ENCODE measurements around the gene KTN1. TPM values are rescaled to one million over a fixed set of nuclear protein-coding genes. Genes with fewer than 3 reads are reported as not detected.

Gene KTN1
- total RNA-seq, 6 experiments from 2014 or later, result 135 to 175 (median 148) TPM

DNA sequence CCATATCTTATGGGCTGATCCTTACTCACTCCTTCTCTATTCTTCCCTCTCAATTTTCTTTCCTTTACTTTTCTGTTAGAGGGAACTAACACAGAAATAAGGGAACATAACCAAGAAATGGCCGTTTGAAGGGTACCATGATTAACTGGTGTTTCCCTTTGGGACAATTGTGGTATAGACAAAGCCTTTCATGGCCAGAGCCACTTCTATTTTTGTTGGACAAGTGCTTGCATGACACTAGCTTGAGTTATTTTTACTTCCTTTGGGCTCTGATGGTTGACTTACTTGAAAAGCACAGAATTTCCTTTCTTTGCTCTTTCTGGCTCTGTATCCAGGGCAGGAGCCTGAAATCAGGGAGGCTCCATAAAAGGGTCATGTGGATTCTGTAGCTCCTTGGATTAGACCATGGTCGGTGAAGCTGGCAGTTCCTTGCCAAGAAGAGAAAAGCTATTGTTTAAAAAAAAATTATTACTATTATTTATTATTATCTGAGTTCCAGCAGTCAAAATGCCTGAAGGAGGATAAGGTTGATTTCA is 130.6 kb downstream of the KTN1 start:
- Mint-ChIP-seq H3K27me3 (ENCODE audit: insufficient read depth) (peaks cover 11% of the 10 kb centered on the region), H3K27ac (no peak overlapping the region), H3K9me3 (no peaks in the 10 kb centered on the region), H3K36me3 (ENCODE audit: low read depth) (no peaks in the 10 kb centered on the region), H3K4me1 (ENCODE audit: low read depth) (peaks cover 43% of the 10 kb centered on the region), H3K4me3 (no peak overlapping the region)
- no peak for DNase-seq
- TF ChIP-seq, protein P1, sequence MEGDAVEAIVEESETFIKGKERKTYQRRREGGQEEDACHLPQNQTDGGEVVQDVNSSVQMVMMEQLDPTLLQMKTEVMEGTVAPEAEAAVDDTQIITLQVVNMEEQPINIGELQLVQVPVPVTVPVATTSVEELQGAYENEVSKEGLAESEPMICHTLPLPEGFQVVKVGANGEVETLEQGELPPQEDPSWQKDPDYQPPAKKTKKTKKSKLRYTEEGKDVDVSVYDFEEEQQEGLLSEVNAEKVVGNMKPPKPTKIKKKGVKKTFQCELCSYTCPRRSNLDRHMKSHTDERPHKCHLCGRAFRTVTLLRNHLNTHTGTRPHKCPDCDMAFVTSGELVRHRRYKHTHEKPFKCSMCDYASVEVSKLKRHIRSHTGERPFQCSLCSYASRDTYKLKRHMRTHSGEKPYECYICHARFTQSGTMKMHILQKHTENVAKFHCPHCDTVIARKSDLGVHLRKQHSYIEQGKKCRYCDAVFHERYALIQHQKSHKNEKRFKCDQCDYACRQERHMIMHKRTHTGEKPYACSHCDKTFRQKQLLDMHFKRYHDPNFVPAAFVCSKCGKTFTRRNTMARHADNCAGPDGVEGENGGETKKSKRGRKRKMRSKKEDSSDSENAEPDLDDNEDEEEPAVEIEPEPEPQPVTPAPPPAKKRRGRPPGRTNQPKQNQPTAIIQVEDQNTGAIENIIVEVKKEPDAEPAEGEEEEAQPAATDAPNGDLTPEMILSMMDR (IDR thresholded peaks at IDR 0.05), result no peak

DNA sequence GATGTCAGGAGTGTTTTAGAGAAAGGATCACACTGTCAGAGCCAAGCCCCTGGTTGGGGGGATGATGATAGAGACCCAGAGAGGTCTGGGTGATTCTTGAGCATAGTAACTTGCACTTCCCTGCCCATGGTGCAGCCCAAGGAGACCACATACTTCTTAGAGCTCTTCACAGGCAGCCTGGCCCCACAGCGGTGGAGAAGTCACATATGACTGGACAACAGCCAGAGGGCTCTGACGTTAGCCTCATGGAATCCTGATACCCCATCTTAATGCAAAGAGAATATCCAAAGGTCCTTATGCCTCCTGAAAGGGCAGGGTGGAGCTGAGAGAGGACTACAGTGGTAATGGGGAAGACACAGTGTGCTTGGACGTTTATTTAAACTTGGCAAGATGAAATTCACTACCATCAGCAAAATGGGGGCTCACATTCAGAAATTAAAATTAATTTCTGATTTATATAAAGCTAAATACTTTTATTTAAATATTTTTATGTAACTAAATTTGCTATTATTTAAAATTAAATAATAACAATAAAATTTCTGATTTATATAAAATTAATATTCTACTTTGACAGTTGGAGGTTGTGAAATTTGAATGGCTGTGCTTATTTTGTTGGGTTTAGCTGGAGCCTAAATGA is 131.3 kb downstream of the KTN1 start:
- Mint-ChIP-seq H3K27ac (no peak overlapping the region; the same call in 1 of the 2 replicates), H3K27me3 (ENCODE audit: insufficient read depth) (peaks cover 13% of the 10 kb centered on the region), H3K4me1 (ENCODE audit: low read depth) (peaks cover 48% of the 10 kb centered on the region), H3K36me3 (ENCODE audit: low read depth) (no peaks in the 10 kb centered on the region), H3K4me3 (peak overlapping the region; percentile 22; the same call in 1 of the 2 replicates), H3K9me3 (no peaks in the 10 kb centered on the region)
- TF ChIP-seq, protein P1 (IDR thresholded peaks at IDR 0.05), result no peak
- DNase-seq, result peak; percentile 55

GRCh38 chr14:55712491-55712890 is 132.5 kb downstream of the KTN1 start:
- peaks cover 14% of the 10 kb centered on the region for H3K27me3 Mint-ChIP-seq (ENCODE audit: insufficient read depth)
- no peaks in the 10 kb centered on the region for H3K9me3 Mint-ChIP-seq
- no peaks in the 10 kb centered on the region for H3K36me3 Mint-ChIP-seq (ENCODE audit: low read depth)
- no peak overlapping the region for H3K4me3 Mint-ChIP-seq
- no peak overlapping the region for H3K27ac Mint-ChIP-seq
- H3K4me1 Mint-ChIP-seq (ENCODE audit: low read depth), result peaks cover 40% of the 10 kb centered on the region
- TF ChIP-seq, protein P1 (IDR thresholded peaks at IDR 0.05), result no peak
- no peak for DNase-seq

- Mint-ChIP-seq H3K9me3 (no peaks in the 10 kb centered on the region), H3K27ac (no peak overlapping the region), H3K4me1 (ENCODE audit: low read depth) (peaks cover 34% of the 10 kb centered on the region), H3K27me3 (ENCODE audit: insufficient read depth) (peaks cover 14% of the 10 kb centered on the region), H3K4me3 (no peak overlapping the region), H3K36me3 (ENCODE audit: low read depth) (no peaks in the 10 kb centered on the region)
- no peak for DNase-seq
- TF ChIP-seq, protein P1 (IDR thresholded peaks at IDR 0.05), result no peak
These were observed 133.5 kb downstream of the KTN1 start for GRCh38 chr14:55713486-55713885.

GRCh38 chr14:55715889-55716288 is 135.9 kb downstream of the KTN1 start:
- Mint-ChIP-seq H3K36me3 (ENCODE audit: low read depth) (no peaks in the 10 kb centered on the region), H3K27ac (peak overlapping the region; percentile 91), H3K4me3 (peak overlapping the region; percentile 47), H3K9me3 (no peaks in the 10 kb centered on the region), H3K4me1 (ENCODE audit: low read depth) (peaks cover 29% of the 10 kb centered on the region), H3K27me3 (ENCODE audit: insufficient read depth) (peaks cover 14% of the 10 kb centered on the region)
- DNase-seq, result peak; percentile 94
- TF ChIP-seq, protein P1 (IDR thresholded peaks at IDR 0.05), result no peak
